GM21381 (cell line): ENCODE data around the gene LYPD6B.
A peak's percentile ranks its signal among the peaks of the same experiment; 100 is the strongest.

Source experiments
- ATAC-seq: cut with Tn5 transposase; IDR thresholded peaks from one replicate; pipeline ENCODE4 v1.9.1; 2021; ENCODE audit warnings: mild to moderate bottlenecking, moderate library complexity; ENCODE audit not compliant: unreplicated experiment

LYPD6B gene

GRCh38 chr2:149037851-149038250 lies 648 bp upstream of the LYPD6B start:
- no peak for ATAC-seq

DNA sequence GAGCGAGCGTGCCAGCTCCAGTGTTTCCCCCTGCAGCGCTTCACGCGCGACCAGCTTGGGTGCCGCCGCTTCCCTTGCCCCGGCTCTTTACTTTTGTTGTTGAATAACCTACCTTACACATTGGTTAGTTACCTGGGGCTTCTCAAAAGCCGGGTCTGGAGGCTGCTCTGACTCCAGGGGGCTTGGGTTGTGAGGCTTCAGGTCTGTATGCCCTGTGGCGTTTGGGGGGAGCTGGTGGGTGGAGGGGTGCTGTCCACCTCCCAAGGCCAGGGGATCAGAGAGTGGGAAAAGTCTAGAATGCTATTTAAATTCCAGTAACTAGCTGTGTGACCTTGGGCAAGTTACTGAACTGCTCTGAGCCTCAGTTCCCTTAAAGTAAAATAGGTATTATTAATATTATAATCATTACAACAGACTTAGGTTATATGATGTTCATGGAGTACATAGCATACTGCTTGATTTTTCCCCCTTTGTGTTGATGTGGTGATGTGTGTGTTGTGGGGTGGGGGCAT lies 770 bp downstream of the LYPD6B start:
- no peak for ATAC-seq

DNA sequence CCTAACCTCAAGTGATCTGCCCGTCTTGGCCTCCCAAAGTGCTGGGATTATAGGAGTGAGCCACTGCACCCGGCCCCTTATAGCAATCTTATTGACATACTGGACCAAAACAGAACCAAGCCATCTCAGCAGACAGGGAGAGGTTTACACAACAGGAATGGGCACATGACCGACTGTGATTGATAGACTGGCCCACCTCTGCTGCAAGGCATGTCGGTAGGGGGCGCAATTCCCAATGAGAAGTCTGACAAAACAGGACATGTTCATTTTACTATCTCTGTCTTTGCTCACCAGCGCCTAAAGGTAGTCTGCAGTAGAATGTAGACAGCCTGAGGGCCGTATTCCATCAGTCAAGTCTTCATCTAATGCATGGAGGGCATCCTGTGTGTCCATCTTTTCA lies 2.0 kb downstream of the LYPD6B start:
- ATAC-seq, result no peak

- ATAC-seq, result no peak
These were observed 3.0 kb downstream of the LYPD6B start for GRCh38 chr2:149041482-149041881.

DNA sequence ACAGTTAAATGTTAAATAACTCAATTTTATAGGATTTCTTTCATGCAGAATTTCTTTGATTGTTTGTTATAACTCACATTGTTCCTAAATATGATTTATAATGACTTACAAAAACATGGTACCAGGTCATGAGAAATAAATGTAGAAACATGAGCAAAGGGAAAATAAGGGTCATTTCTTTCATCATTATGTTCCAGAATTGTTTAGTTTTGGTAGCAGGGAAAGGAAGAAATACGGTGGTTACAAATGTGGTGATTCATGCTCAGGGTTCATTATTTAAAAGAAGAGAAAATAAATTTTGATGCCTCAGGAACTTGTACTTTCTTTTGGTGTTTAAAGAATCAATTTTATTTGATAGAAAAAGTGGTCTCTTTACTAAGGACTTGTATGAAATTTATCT lies 4.4 kb downstream of the LYPD6B start:
- no peak for ATAC-seq

DNA sequence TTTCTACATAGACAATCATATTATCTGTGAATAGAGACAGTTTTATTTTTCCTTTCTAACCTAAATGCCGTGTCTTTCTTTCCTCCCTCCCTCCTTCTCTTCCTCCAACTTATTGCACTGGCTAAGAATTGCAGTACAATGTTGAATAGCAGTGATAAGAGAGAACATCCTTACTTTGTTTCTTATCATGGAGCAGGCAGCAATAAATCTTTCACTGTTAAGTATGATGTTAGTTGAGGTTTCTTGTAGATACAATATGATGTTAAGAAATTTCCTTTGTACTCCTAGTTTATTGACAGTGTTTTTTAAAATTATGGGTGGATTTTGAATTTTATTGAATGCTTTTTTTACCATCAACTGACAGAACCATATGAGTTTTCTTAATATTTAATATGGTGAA lies 6.0 kb downstream of the LYPD6B start:
- ATAC-seq, result no peak

DNA sequence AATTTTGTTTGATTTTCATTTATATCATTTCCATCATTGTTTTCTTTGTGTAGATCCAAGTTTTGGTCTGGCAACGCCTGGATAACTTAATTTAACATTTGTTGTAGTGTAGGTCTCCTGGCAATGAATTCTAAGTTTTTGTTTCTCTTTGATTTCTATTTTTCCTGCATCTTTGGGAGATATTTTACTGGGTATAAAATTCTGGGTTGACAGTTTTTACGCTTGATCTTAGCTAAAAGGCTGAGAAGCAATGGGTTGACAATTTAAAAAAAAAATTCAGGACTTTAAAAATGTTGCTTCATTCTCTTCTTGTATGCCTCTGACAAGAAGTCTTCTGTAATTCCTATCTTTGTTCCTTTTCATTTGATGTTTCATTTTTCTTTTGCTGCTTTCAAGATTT lies 8.6 kb downstream of the LYPD6B start:
- no peak for ATAC-seq

GRCh38 chr2:149049142-149049541 lies 10.6 kb downstream of the LYPD6B start:
- ATAC-seq, result no peak

GRCh38 chr2:149050188-149050587 lies 11.7 kb downstream of the LYPD6B start:
- ATAC-seq, result peak; percentile 65

DNA sequence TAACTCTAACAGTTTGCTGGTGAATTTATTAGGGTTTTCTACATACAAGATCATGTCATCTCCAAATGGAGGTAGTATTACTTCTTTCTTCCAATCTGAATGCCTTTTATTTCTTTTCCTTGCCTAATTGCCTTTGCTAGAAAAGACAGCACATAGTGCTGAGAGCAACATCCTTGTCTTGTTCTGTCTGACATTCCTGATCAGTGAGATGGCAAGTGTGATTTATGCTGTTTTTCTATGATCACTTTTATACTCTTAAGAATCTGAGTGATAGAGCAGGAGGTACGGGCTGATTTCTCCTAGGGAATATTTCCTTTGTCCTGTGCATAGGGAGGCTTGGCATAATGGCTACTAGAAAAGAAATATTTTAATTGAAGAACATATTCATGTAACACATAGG lies 17.3 kb downstream of the LYPD6B start:
- ATAC-seq, result no peak

GRCh38 chr2:149056541-149057255 lies 18.2 kb downstream of the LYPD6B start:
- ATAC-seq, result no peak

- no peak for ATAC-seq
These were observed 18.9 kb downstream of the LYPD6B start for GRCh38 chr2:149057401-149057800.

GRCh38 chr2:149058936-149059335 lies 20.4 kb downstream of the LYPD6B start:
- ATAC-seq, result no peak

GRCh38 chr2:149059822-149060221 lies 21.3 kb downstream of the LYPD6B start:
- no peak for ATAC-seq

DNA sequence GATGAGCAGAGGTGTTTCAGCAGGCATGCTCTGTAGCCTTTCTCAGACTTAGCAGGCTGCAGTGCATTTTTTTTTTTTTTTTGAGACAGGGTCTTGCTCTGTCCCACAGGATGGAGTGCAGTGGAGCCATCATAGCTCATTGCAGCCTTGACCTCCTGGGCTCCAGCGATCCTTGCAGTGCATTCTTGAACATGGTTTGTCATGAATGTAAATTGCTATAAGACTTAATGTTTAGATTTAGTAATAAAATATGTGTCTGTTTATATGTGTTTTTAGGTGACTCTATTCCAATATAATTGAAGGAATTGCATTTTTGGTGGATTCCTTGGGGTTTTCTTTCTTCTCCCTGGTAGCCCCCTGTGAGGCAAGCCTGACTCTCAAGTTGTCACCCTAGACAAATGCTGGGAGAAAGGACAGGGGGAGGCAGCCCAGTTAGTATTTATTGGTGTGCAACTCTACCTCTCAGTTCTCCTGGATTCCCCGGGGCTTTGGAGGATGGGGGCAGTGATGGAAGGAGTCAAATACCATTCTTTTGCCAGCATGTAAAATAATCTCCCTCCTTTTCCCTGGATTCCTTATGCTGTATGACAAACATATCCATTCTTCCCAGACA lies 22.7 kb downstream of the LYPD6B start:
- ATAC-seq, result no peak

GRCh38 chr2:149062531-149062930 lies 24.0 kb downstream of the LYPD6B start:
- ATAC-seq, result no peak

GRCh38 chr2:149063177-149063576 lies 24.7 kb downstream of the LYPD6B start:
- ATAC-seq, result no peak

DNA sequence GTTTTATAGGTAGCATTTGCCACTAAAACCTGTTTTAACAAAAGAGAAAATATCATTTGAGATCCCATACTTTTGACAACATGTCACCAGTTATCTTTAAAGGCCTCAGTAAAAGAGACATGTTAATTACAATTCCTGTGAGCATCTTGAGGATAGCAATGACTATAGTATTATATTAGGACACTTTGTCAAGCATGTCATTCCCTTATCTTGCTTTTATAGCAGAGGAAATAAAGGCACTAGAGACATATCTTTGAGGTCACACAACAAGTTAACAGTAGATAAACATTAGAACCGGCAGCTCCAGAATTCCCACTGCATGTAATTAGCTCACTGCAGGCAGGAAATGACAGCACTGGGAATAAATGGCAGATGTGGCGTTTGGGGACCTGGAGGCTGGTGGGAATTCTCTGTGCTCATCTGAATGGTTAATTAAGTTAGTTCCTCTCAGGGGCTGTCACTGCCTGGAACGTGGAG lies 25.9 kb downstream of the LYPD6B start:
- ATAC-seq, result no peak

- ATAC-seq, result no peak
These were observed 26.5 kb downstream of the LYPD6B start for GRCh38 chr2:149064856-149065630.

DNA sequence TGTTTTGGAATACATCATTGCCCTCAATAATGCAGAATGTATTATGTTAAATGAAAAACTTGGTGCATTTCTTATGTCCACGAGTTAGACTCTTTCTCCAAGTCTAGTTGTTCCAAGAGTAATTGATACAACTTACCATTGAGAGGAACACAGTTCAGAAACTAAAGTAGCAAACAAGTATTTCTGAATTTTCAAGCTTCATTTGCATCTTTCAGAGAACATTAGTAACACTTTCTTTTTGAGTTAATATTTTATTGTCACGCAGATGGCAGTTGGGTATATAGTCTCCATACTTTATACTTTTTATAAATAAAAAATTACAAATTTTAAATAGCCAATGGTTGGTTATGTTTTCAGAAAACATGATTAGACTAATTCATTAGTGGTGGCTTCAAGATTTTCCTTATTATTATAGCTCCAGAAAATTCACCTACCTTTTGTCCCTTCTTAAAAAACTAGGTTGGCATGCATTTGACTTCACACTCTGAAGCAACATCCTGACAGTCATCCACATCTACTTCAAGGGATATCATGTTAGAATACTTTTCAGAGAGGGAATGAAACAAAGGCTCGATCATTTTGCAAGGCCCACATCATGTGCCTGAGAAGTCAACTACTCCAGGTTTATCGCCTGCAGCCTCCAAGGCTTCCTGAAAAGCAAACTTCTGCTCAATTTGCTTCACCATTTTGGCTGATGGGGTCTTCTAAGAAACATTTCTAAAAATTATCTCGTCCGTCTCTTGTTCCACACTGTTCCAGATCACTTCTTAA lies 29.9 kb downstream of the LYPD6B start:
- no peak for ATAC-seq
